ENCODE data around the gene SND1.

Gene SND1

GRCh38 chr7:127717502-127718339 lies 65.7 kb downstream of the SND1 start:
- Histone ChIP-seq H3K9ac (ENCODE audit: low read depth in 1 of 2, low read length in 2 of 2) (no peak overlapping the region), H3K9me3 (ENCODE audit: control insufficient read depth in 1 of 2, low read length in 2 of 2) (no peaks in the 10 kb centered on the region), H3K27ac (ENCODE audit: low read depth, low read length) (no peak overlapping the region), H3K4me3 (ENCODE audit: low read depth in 1 of 2, low read length in 2 of 2) (no peak overlapping the region), H3K4me1 (ENCODE audit: control insufficient read depth in 1 of 2, insufficient read depth in 2 of 2, low read length in 2 of 2) (no peaks in the 10 kb centered on the region), H3K36me3 (ENCODE audit: control insufficient read depth in 1 of 2, insufficient read depth in 2 of 2, low read length in 2 of 2) (peaks cover 17 to 53% of the 10 kb centered on the region in 2 donors), H3K27me3 (ENCODE audit: control insufficient read depth in 1 of 2, insufficient read depth in 2 of 2, low read length in 2 of 2) (no peaks in the 10 kb centered on the region)

GRCh38 chr7:127718340-127718679 lies 66.3 kb downstream of the SND1 start:
- no peak overlapping the region for H3K27ac ChIP-seq (ENCODE audit: low read depth, low read length)
- peaks cover 21 to 59% of the 10 kb centered on the region in 2 donors for H3K36me3 ChIP-seq (ENCODE audit: control insufficient read depth in 1 of 2, insufficient read depth in 2 of 2, low read length in 2 of 2)
- no peaks in the 10 kb centered on the region for H3K27me3 ChIP-seq (ENCODE audit: control insufficient read depth in 1 of 2, insufficient read depth in 2 of 2, low read length in 2 of 2)
- H3K4me3 ChIP-seq (ENCODE audit: low read depth in 1 of 2, low read length in 2 of 2), result no peak overlapping the region
- H3K9ac ChIP-seq (ENCODE audit: low read depth in 1 of 2, low read length in 2 of 2), result no peak overlapping the region
- H3K9me3 ChIP-seq (ENCODE audit: control insufficient read depth in 1 of 2, low read length in 2 of 2), result no peaks in the 10 kb centered on the region
- H3K4me1 ChIP-seq (ENCODE audit: control insufficient read depth in 1 of 2, insufficient read depth in 2 of 2, low read length in 2 of 2), result no peaks in the 10 kb centered on the region

GRCh38 chr7:127726476-127726875 lies 74.5 kb downstream of the SND1 start:
- Histone ChIP-seq H3K36me3 (ENCODE audit: control insufficient read depth in 1 of 2, insufficient read depth in 2 of 2, low read length in 2 of 2) (peaks cover 24 to 73% of the 10 kb centered on the region in 2 donors), H3K4me3 (ENCODE audit: low read depth in 1 of 2, low read length in 2 of 2) (no peak overlapping the region), H3K4me1 (ENCODE audit: control insufficient read depth in 1 of 2, insufficient read depth in 2 of 2, low read length in 2 of 2) (no peaks in the 10 kb centered on the region), H3K27me3 (ENCODE audit: control insufficient read depth in 1 of 2, insufficient read depth in 2 of 2, low read length in 2 of 2) (no peaks in the 10 kb centered on the region), H3K27ac (ENCODE audit: low read depth, low read length) (no peak overlapping the region), H3K9ac (ENCODE audit: low read depth in 1 of 2, low read length in 2 of 2) (no peak overlapping the region), H3K9me3 (ENCODE audit: control insufficient read depth in 1 of 2, low read length in 2 of 2) (no peaks in the 10 kb centered on the region)

- no peak overlapping the region for H3K27ac ChIP-seq (ENCODE audit: low read depth, low read length)
- no peaks in the 10 kb centered on the region for H3K9me3 ChIP-seq (ENCODE audit: control insufficient read depth in 1 of 2, low read length in 2 of 2)
- H3K9ac ChIP-seq (ENCODE audit: low read depth in 1 of 2, low read length in 2 of 2), result no peak overlapping the region
- H3K4me3 ChIP-seq (ENCODE audit: low read depth in 1 of 2, low read length in 2 of 2), result no peak overlapping the region
- H3K36me3 ChIP-seq (ENCODE audit: control insufficient read depth in 1 of 2, insufficient read depth in 2 of 2, low read length in 2 of 2), result peaks cover 24 to 67% of the 10 kb centered on the region in 2 donors
- no peaks in the 10 kb centered on the region for H3K4me1 ChIP-seq (ENCODE audit: control insufficient read depth in 1 of 2, insufficient read depth in 2 of 2, low read length in 2 of 2)
- H3K27me3 ChIP-seq (ENCODE audit: control insufficient read depth in 1 of 2, insufficient read depth in 2 of 2, low read length in 2 of 2), result no peaks in the 10 kb centered on the region
Measured at GRCh38 chr7:127730658-127731276, 78.8 kb downstream of the SND1 start.

- Histone ChIP-seq H3K9me3 (ENCODE audit: control insufficient read depth in 1 of 2, low read length in 2 of 2) (no peaks in the 10 kb centered on the region), H3K36me3 (ENCODE audit: control insufficient read depth in 1 of 2, insufficient read depth in 2 of 2, low read length in 2 of 2) (peaks cover 21 to 71% of the 10 kb centered on the region in 2 donors), H3K4me3 (ENCODE audit: low read depth in 1 of 2, low read length in 2 of 2) (no peak overlapping the region), H3K4me1 (ENCODE audit: control insufficient read depth in 1 of 2, insufficient read depth in 2 of 2, low read length in 2 of 2) (no peaks in the 10 kb centered on the region), H3K27me3 (ENCODE audit: control insufficient read depth in 1 of 2, insufficient read depth in 2 of 2, low read length in 2 of 2) (no peaks in the 10 kb centered on the region), H3K9ac (ENCODE audit: low read depth in 1 of 2, low read length in 2 of 2) (no peak overlapping the region), H3K27ac (ENCODE audit: low read depth, low read length) (no peak overlapping the region)
Measured at GRCh38 chr7:127731431-127732080, 79.6 kb downstream of the SND1 start.

GRCh38 chr7:127732306-127732705 lies 80.3 kb downstream of the SND1 start:
- H3K9me3 ChIP-seq (ENCODE audit: control insufficient read depth in 1 of 2, low read length in 2 of 2), result no peaks in the 10 kb centered on the region
- no peaks in the 10 kb centered on the region for H3K27me3 ChIP-seq (ENCODE audit: control insufficient read depth in 1 of 2, insufficient read depth in 2 of 2, low read length in 2 of 2)
- no peak overlapping the region for H3K9ac ChIP-seq (ENCODE audit: low read depth in 1 of 2, low read length in 2 of 2)
- H3K36me3 ChIP-seq (ENCODE audit: control insufficient read depth in 1 of 2, insufficient read depth in 2 of 2, low read length in 2 of 2), result peaks cover 27 to 72% of the 10 kb centered on the region in 2 donors
- no peaks in the 10 kb centered on the region for H3K4me1 ChIP-seq (ENCODE audit: control insufficient read depth in 1 of 2, insufficient read depth in 2 of 2, low read length in 2 of 2)
- H3K27ac ChIP-seq (ENCODE audit: low read depth, low read length), result no peak overlapping the region
- no peak overlapping the region for H3K4me3 ChIP-seq (ENCODE audit: low read depth in 1 of 2, low read length in 2 of 2)

- H3K4me1 ChIP-seq (ENCODE audit: control insufficient read depth in 1 of 2, insufficient read depth in 2 of 2, low read length in 2 of 2), result no peaks in the 10 kb centered on the region
- no peak overlapping the region for H3K27ac ChIP-seq (ENCODE audit: low read depth, low read length)
- no peaks in the 10 kb centered on the region for H3K9me3 ChIP-seq (ENCODE audit: control insufficient read depth in 1 of 2, low read length in 2 of 2)
- H3K9ac ChIP-seq (ENCODE audit: low read depth in 1 of 2, low read length in 2 of 2), result no peak overlapping the region
- peaks cover 24 to 67% of the 10 kb centered on the region in 2 donors for H3K36me3 ChIP-seq (ENCODE audit: control insufficient read depth in 1 of 2, insufficient read depth in 2 of 2, low read length in 2 of 2)
- H3K4me3 ChIP-seq (ENCODE audit: low read depth in 1 of 2, low read length in 2 of 2), result no peak overlapping the region
- H3K27me3 ChIP-seq (ENCODE audit: control insufficient read depth in 1 of 2, insufficient read depth in 2 of 2, low read length in 2 of 2), result no peaks in the 10 kb centered on the region
Measured at GRCh38 chr7:127733986-127734385, 82.0 kb downstream of the SND1 start.

GRCh38 chr7:127736511-127736910 lies 84.5 kb downstream of the SND1 start:
- Histone ChIP-seq H3K9ac (ENCODE audit: low read depth in 1 of 2, low read length in 2 of 2) (no peak overlapping the region), H3K27me3 (ENCODE audit: control insufficient read depth in 1 of 2, insufficient read depth in 2 of 2, low read length in 2 of 2) (no peaks in the 10 kb centered on the region), H3K36me3 (ENCODE audit: control insufficient read depth in 1 of 2, insufficient read depth in 2 of 2, low read length in 2 of 2) (peaks cover 18 to 52% of the 10 kb centered on the region in 2 donors), H3K4me1 (ENCODE audit: control insufficient read depth in 1 of 2, insufficient read depth in 2 of 2, low read length in 2 of 2) (no peaks in the 10 kb centered on the region), H3K27ac (ENCODE audit: low read depth, low read length) (no peak overlapping the region), H3K4me3 (ENCODE audit: low read depth in 1 of 2, low read length in 2 of 2) (no peak overlapping the region), H3K9me3 (ENCODE audit: control insufficient read depth in 1 of 2, low read length in 2 of 2) (no peaks in the 10 kb centered on the region)

GRCh38 chr7:127738859-127739258 lies 86.9 kb downstream of the SND1 start:
- no peaks in the 10 kb centered on the region for H3K9me3 ChIP-seq (ENCODE audit: control insufficient read depth in 1 of 2, low read length in 2 of 2)
- no peak overlapping the region for H3K27ac ChIP-seq (ENCODE audit: low read depth, low read length)
- peaks cover 12 to 33% of the 10 kb centered on the region in 2 donors for H3K36me3 ChIP-seq (ENCODE audit: control insufficient read depth in 1 of 2, insufficient read depth in 2 of 2, low read length in 2 of 2)
- no peak overlapping the region for H3K9ac ChIP-seq (ENCODE audit: low read depth in 1 of 2, low read length in 2 of 2)
- no peaks in the 10 kb centered on the region for H3K27me3 ChIP-seq (ENCODE audit: control insufficient read depth in 1 of 2, insufficient read depth in 2 of 2, low read length in 2 of 2)
- no peaks in the 10 kb centered on the region for H3K4me1 ChIP-seq (ENCODE audit: control insufficient read depth in 1 of 2, insufficient read depth in 2 of 2, low read length in 2 of 2)
- no peak overlapping the region for H3K4me3 ChIP-seq (ENCODE audit: low read depth in 1 of 2, low read length in 2 of 2)

- no peaks in the 10 kb centered on the region for H3K27me3 ChIP-seq (ENCODE audit: control insufficient read depth in 1 of 2, insufficient read depth in 2 of 2, low read length in 2 of 2)
- no peak overlapping the region for H3K27ac ChIP-seq (ENCODE audit: low read depth, low read length)
- peaks cover 7 to 32% of the 10 kb centered on the region in 2 donors for H3K36me3 ChIP-seq (ENCODE audit: control insufficient read depth in 1 of 2, insufficient read depth in 2 of 2, low read length in 2 of 2)
- H3K4me3 ChIP-seq (ENCODE audit: low read depth in 1 of 2, low read length in 2 of 2), result no peak overlapping the region
- H3K9ac ChIP-seq (ENCODE audit: low read depth in 1 of 2, low read length in 2 of 2), result no peak overlapping the region
- H3K4me1 ChIP-seq (ENCODE audit: control insufficient read depth in 1 of 2, insufficient read depth in 2 of 2, low read length in 2 of 2), result no peaks in the 10 kb centered on the region
- H3K9me3 ChIP-seq (ENCODE audit: control insufficient read depth in 1 of 2, low read length in 2 of 2), result no peaks in the 10 kb centered on the region
Measured at GRCh38 chr7:127741764-127742375, 89.9 kb downstream of the SND1 start.

Measured in duodenal mucosa (tissue), 2 donors.